Type B pancreatic cell (in vitro differentiated cells): ENCODE results near the gene GPN2. TPM values are rescaled to one million over a fixed set of nuclear protein-coding genes. Genes with fewer than 3 reads are reported as not detected.

Experiments
- DNase-seq: peaks from one replicate; pipeline ENCODE4 v3.0.0; 2021; ENCODE audit warnings: mixed read lengths; ENCODE audit not compliant: unreplicated experiment; ENCODE audit errors: extremely low spot score
- H3K27ac Mint-ChIP-seq: 2 replicates; pipeline ENCODE4 v1.8.0; 2021; ENCODE audit warnings: mild to moderate bottlenecking, mixed read lengths
- H3K27me3 Mint-ChIP-seq: 2 replicates; pipeline ENCODE4 v1.8.0; 2021; ENCODE audit warnings: mixed read lengths
- H3K36me3 Mint-ChIP-seq: 2 replicates; pipeline ENCODE4 v1.8.0; 2021; ENCODE audit warnings: mixed read lengths
- H3K4me1 Mint-ChIP-seq: one replicate; pipeline ENCODE4 v1.8.0; 2021; ENCODE audit warnings: mixed read lengths; ENCODE audit not compliant: unreplicated experiment
- H3K4me3 Mint-ChIP-seq: 2 replicates; pipeline ENCODE4 v1.8.0; 2021; ENCODE audit warnings: mild to moderate bottlenecking, mixed read lengths
- H3K9me3 Mint-ChIP-seq: 2 replicates; pipeline ENCODE4 v1.8.0; 2021; ENCODE audit warnings: mixed read lengths
- CTCF ChIP-seq: fragments of 200-600 bp; sonication (generic); conservative IDR thresholded peaks from 2 replicates; pipeline ENCODE4 v1.5.0; 2021; ENCODE audit warnings: antibody characterized with exemption, mild to moderate bottlenecking
- total RNA-seq: library from RNA; stranded (reverse); gene quantifications from 2 replicates; pipeline ENCODE4 v1.2.1, GENCODE V29; 2021; ENCODE audit warnings: low replicate concordance

The GPN2 gene
- total RNA-seq, 1 donor from 2014 or later, result 28.7 TPM

GRCh38 chr1:26915204-26915842 lies 25.2 kb upstream of the GPN2 start:
- no peaks in the 10 kb centered on the region for H3K9me3 Mint-ChIP-seq
- DNase-seq, result no peak
- no peak for TF ChIP-seq CTCF
- H3K4me3 Mint-ChIP-seq, result no peak overlapping the region
- H3K27me3 Mint-ChIP-seq, result no peaks in the 10 kb centered on the region
- no peak overlapping the region for H3K27ac Mint-ChIP-seq
- no peaks in the 10 kb centered on the region for H3K36me3 Mint-ChIP-seq
- peaks cover 2% of the 10 kb centered on the region for H3K4me1 Mint-ChIP-seq

- Mint-ChIP-seq H3K27me3 (peaks cover 7% of the 10 kb centered on the region), H3K4me1 (no peaks in the 10 kb centered on the region), H3K9me3 (no peaks in the 10 kb centered on the region), H3K36me3 (no peaks in the 10 kb centered on the region), H3K4me3 (peak within 1 kb of the TSS; percentile 77), H3K27ac (peak within 1 kb of the TSS; percentile 86)
- no peak for TF ChIP-seq CTCF
- no peak for DNase-seq
These were observed 23.9 kb upstream of the GPN2 start, which contains the start of gene NR0B2 for GRCh38 chr1:26913754-26914619. Gene NR0B2 (minus strand): TSS chr1:26913975. CDS start chr1:26913940, 35 bp downstream.

- Mint-ChIP-seq H3K27ac (peak overlapping the region; percentile 86), H3K4me1 (no peaks in the 10 kb centered on the region), H3K36me3 (no peaks in the 10 kb centered on the region), H3K9me3 (no peaks in the 10 kb centered on the region), H3K27me3 (peaks cover 7% of the 10 kb centered on the region), H3K4me3 (peak overlapping the region; percentile 77)
- no peak for TF ChIP-seq CTCF
- DNase-seq, result no peak
These were observed 23.3 kb upstream of the GPN2 start for GRCh38 chr1:26913389-26913753.

- H3K9me3 Mint-ChIP-seq, result no peaks in the 10 kb centered on the region
- H3K27me3 Mint-ChIP-seq, result peaks cover 7% of the 10 kb centered on the region
- DNase-seq, result no peak
- H3K4me1 Mint-ChIP-seq, result no peaks in the 10 kb centered on the region
- no peaks in the 10 kb centered on the region for H3K36me3 Mint-ChIP-seq
- no peak overlapping the region for H3K4me3 Mint-ChIP-seq
- no peak for TF ChIP-seq CTCF
- H3K27ac Mint-ChIP-seq, result no peak overlapping the region
These were observed 22.0 kb upstream of the GPN2 start for GRCh38 chr1:26912147-26912490.

GRCh38 chr1:26911399-26912146 lies 21.5 kb upstream of the GPN2 start:
- H3K4me3 Mint-ChIP-seq, result peak overlapping the region; percentile 44
- no peaks in the 10 kb centered on the region for H3K9me3 Mint-ChIP-seq

More at GRCh38 chr1:26911399-26912146, 21.5 kb upstream of the GPN2 start:
- no peaks in the 10 kb centered on the region for H3K4me1 Mint-ChIP-seq
- H3K27me3 Mint-ChIP-seq, result peaks cover 7% of the 10 kb centered on the region
- H3K27ac Mint-ChIP-seq, result no peak overlapping the region
- H3K36me3 Mint-ChIP-seq, result no peaks in the 10 kb centered on the region
- no peak for TF ChIP-seq CTCF
- no peak for DNase-seq
